WTC11 (cell line): ENCODE measurements around the gene KLHDC4. TPM values are rescaled to one million over a fixed set of nuclear protein-coding genes. Genes with fewer than 3 reads are reported as not detected.

Experiments
- ARID4B ChIP-seq: sonication (generic); formaldehyde crosslinking; IDR thresholded peaks from 2 replicates; pipeline ENCODE4 v1.8.0; 2023; ENCODE audit warnings: missing genetic modification reagents, mild to moderate bottlenecking, borderline replicate concordance
- ATF1 ChIP-seq: sonication (generic); formaldehyde crosslinking; IDR thresholded peaks from 2 replicates; pipeline ENCODE4 v1.8.1; 2023; ENCODE audit warnings: mild to moderate bottlenecking, moderate library complexity, missing genetic modification reagents
- ETV6 ChIP-seq: sonication (generic); formaldehyde crosslinking; IDR thresholded peaks from 2 replicates; pipeline ENCODE4 v1.8.1; 2022; ENCODE audit warnings: mild to moderate bottlenecking, missing genetic modification reagents
- FOXK1 ChIP-seq: sonication (generic); formaldehyde crosslinking; IDR thresholded peaks from 2 replicates; pipeline ENCODE4 v1.8.0; 2022; ENCODE audit warnings: mild to moderate bottlenecking, moderate library complexity, missing genetic modification reagents
- GABPB1 ChIP-seq: sonication (generic); formaldehyde crosslinking; IDR thresholded peaks from 2 replicates; pipeline ENCODE4 v1.8.1; 2023; ENCODE audit warnings: mild to moderate bottlenecking, missing genetic modification reagents
- HMGXB4 ChIP-seq: sonication (generic); formaldehyde crosslinking; IDR thresholded peaks from 2 replicates; pipeline ENCODE4 v1.8.1; 2023; ENCODE audit warnings: mild to moderate bottlenecking, moderate library complexity, missing genetic modification reagents
- JAZF1 ChIP-seq: fragments of 250-450 bp; sonication (Bioruptor Pico); IDR thresholded peaks from 2 replicates; pipeline ENCODE4 v1.9.0; 2021; ENCODE audit warnings: moderate library complexity, mild to moderate bottlenecking, inconsistent platforms
- NR1H2 ChIP-seq: sonication (generic); formaldehyde crosslinking; IDR thresholded peaks from 2 replicates; pipeline ENCODE4 v1.9.0; 2021; ENCODE audit warnings: mild to moderate bottlenecking, moderate library complexity, missing genetic modification reagents
- PRRX2 ChIP-seq: fragments of 250-450 bp; sonication (Bioruptor Pico); IDR thresholded peaks from 2 replicates; pipeline ENCODE4 v1.8.0; 2021; ENCODE audit warnings: mild to moderate bottlenecking
- RORB ChIP-seq: fragments of 250-450 bp; sonication (Bioruptor Pico); IDR thresholded peaks from 2 replicates; pipeline ENCODE4 v1.9.0; 2021; ENCODE audit warnings: mild to moderate bottlenecking
- SMAD4 ChIP-seq: sonication (generic); formaldehyde crosslinking; IDR thresholded peaks from 2 replicates; pipeline ENCODE4 v1.8.0; 2022; ENCODE audit warnings: mild to moderate bottlenecking, missing genetic modification reagents
- SOX15 ChIP-seq: fragments of 250-450 bp; sonication (Bioruptor Pico); IDR thresholded peaks from 2 replicates; pipeline ENCODE4 v1.9.0; 2021; ENCODE audit warnings: mild to moderate bottlenecking
- SP1 ChIP-seq: sonication (generic); formaldehyde crosslinking; conservative IDR thresholded peaks from 2 replicates; pipeline ENCODE4 v1.8.1; 2022; ENCODE audit warnings: missing genetic modification reagents
- TEAD4 ChIP-seq: sonication (generic); formaldehyde crosslinking; IDR thresholded peaks from 2 replicates; pipeline ENCODE4 v1.8.0; 2022; ENCODE audit warnings: mild to moderate bottlenecking, missing genetic modification reagents
- USF1 ChIP-seq: sonication (generic); formaldehyde crosslinking; IDR thresholded peaks from 2 replicates; pipeline ENCODE4 v1.8.0; 2022; ENCODE audit warnings: mild to moderate bottlenecking, missing genetic modification reagents
- ZNF232 ChIP-seq: sonication (generic); formaldehyde crosslinking; IDR thresholded peaks from 2 replicates; pipeline ENCODE4 v1.8.0; 2022; ENCODE audit warnings: mild to moderate bottlenecking, missing genetic modification reagents
- ZNF423 ChIP-seq: fragments of 250-450 bp; sonication (Bioruptor Pico); IDR thresholded peaks from 2 replicates; pipeline ENCODE4 v2.1.2; 2022; ENCODE audit warnings: mild to moderate bottlenecking, moderate library complexity
- total RNA-seq: library from RNA; stranded (reverse); gene quantifications from 3 replicates; pipeline ENCODE4 v1.2.3, GENCODE V29; 2021
- TF ChIP-seq, protein P1 (sequence below): sonication (generic); formaldehyde crosslinking; IDR thresholded peaks from 2 replicates; pipeline ENCODE4 v1.8.0; 2022; ENCODE audit warnings: mild to moderate bottlenecking, missing genetic modification reagents
- TF ChIP-seq, protein P2 (sequence below): sonication (generic); formaldehyde crosslinking; conservative IDR thresholded peaks from 2 replicates; pipeline ENCODE4 v1.8.1; 2022; ENCODE audit warnings: mild to moderate bottlenecking, missing genetic modification reagents
- TF ChIP-seq, protein P3 (sequence below): fragments of 200-600 bp; IDR thresholded peaks from 2 replicates; pipeline ENCODE4 v1.8.0; 2022; ENCODE audit warnings: antibody characterized with exemption

Gene KLHDC4
- total RNA-seq, 1 experiment from 2014 or later: 63.6 TPM

GRCh38 chr16:87778830-87779579, 13.2 kb upstream of the KLHDC4 start (continued):
- TF ChIP-seq HMGXB4 (CRISPR knock-in tag) (peak; percentile 87), FOXK1 (CRISPR knock-in tag) (peak; percentile 62; the same call in 1 of the 2 replicates), ARID4B (CRISPR knock-in tag) (no peak), TEAD4 (CRISPR knock-in tag) (peak; percentile 70; the same call in 1 of the 2 replicates), ETV6 (CRISPR knock-in tag) (peak; percentile 93; the same call in 1 of the 2 replicates), USF1 (peak; percentile 45; the same call in 1 of the 2 replicates), ZNF423 (CRISPR knock-in tag) (0 out of 2 replicates have a peak, but pooled peaks have one; percentile 9), RORB (CRISPR knock-in tag) (0 out of 2 replicates have a peak, but pooled peaks have one; percentile 58), GABPB1 (CRISPR knock-in tag) (peak; percentile 100), JAZF1 (CRISPR knock-in tag) (no peak), SMAD4 (CRISPR knock-in tag) (no peak), ATF1 (CRISPR knock-in tag) (no peak), SOX15 (no peak), SP1 (CRISPR knock-in tag) (peak; percentile 78), PRRX2 (no peak), NR1H2 (CRISPR knock-in tag) (no peak), ZNF232 (CRISPR knock-in tag) (0 out of 2 replicates have a peak, but pooled peaks have one; percentile 29)
- TF ChIP-seq, protein P1, sequence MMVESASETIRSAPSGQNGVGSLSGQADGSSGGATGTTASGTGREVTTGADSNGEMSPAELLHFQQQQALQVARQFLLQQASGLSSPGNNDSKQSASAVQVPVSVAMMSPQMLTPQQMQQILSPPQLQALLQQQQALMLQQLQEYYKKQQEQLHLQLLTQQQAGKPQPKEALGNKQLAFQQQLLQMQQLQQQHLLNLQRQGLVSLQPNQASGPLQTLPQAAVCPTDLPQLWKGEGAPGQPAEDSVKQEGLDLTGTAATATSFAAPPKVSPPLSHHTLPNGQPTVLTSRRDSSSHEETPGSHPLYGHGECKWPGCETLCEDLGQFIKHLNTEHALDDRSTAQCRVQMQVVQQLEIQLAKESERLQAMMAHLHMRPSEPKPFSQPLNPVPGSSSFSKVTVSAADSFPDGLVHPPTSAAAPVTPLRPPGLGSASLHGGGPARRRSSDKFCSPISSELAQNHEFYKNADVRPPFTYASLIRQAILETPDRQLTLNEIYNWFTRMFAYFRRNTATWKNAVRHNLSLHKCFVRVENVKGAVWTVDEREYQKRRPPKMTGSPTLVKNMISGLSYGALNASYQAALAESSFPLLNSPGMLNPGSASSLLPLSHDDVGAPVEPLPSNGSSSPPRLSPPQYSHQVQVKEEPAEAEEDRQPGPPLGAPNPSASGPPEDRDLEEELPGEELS (CRISPR knock-in tag): 0 out of 2 replicates have a peak, but pooled peaks have one; percentile 56
- TF ChIP-seq, protein P2, sequence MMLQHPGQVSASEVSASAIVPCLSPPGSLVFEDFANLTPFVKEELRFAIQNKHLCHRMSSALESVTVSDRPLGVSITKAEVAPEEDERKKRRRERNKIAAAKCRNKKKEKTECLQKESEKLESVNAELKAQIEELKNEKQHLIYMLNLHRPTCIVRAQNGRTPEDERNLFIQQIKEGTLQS (CRISPR knock-in tag): peak; percentile 100
- TF ChIP-seq, protein P3, sequence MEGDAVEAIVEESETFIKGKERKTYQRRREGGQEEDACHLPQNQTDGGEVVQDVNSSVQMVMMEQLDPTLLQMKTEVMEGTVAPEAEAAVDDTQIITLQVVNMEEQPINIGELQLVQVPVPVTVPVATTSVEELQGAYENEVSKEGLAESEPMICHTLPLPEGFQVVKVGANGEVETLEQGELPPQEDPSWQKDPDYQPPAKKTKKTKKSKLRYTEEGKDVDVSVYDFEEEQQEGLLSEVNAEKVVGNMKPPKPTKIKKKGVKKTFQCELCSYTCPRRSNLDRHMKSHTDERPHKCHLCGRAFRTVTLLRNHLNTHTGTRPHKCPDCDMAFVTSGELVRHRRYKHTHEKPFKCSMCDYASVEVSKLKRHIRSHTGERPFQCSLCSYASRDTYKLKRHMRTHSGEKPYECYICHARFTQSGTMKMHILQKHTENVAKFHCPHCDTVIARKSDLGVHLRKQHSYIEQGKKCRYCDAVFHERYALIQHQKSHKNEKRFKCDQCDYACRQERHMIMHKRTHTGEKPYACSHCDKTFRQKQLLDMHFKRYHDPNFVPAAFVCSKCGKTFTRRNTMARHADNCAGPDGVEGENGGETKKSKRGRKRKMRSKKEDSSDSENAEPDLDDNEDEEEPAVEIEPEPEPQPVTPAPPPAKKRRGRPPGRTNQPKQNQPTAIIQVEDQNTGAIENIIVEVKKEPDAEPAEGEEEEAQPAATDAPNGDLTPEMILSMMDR: peak; percentile 97
- TF ChIP-seq, all 79 proteins: peak for 20
